Fibroblast of skin of left biceps (primary cell): ENCODE measurements around the gene GPR4.

Experiments
- DNase-seq, 2 experiments: peaks; one replicate each; pipeline ENCODE4 v3.0.0-alpha.2; 2013; ENCODE audit warnings: low read depth in 2 of 2

GPR4 gene

GRCh38 chr19:45547965-45548609 lies 53.9 kb downstream of the GPR4 start:
- no peak for DNase-seq

GRCh38 chr19:45547211-45547770 lies 54.7 kb downstream of the GPR4 start:
- no peak for DNase-seq

GRCh38 chr19:45542234-45542668 lies 59.8 kb downstream of the GPR4 start:
- DNase-seq = no peak
